WERI-Rb-1 (cell line): Measurements from ENCODE around the gene HAUS1.

Source experiments
- DNase-seq: peaks from one replicate; pipeline ENCODE4 v3.0.0-alpha.2; 2020
- H3K27ac ChIP-seq: fragments of 250-450 bp; sonication (Bioruptor Pico); 2 replicates; pipeline ENCODE4 v1.5.1; 2020; ENCODE audit warnings: mild to moderate bottlenecking, moderate library complexity
- H3K27me3 ChIP-seq: fragments of 250-450 bp; sonication (Bioruptor Pico); 2 replicates; pipeline ENCODE4 v1.5.1; 2021; ENCODE audit warnings: mild to moderate bottlenecking, low read depth, moderate library complexity; ENCODE audit not compliant: insufficient read depth, severe bottlenecking
- H3K36me3 ChIP-seq: fragments of 250-450 bp; sonication (Bioruptor Pico); 2 replicates; pipeline ENCODE4 v1.5.1; 2020; ENCODE audit warnings: mild to moderate bottlenecking, moderate library complexity
- H3K4me3 ChIP-seq: 2 replicates; pipeline ENCODE4 v1.5.1; 2011; ENCODE audit warnings: low read depth, mild to moderate bottlenecking, control low read depth, low read length
- H3K9me3 ChIP-seq: fragments of 250-450 bp; sonication (Bioruptor Pico); 2 replicates; pipeline ENCODE4 v1.5.1; 2021; ENCODE audit warnings: mild to moderate bottlenecking, moderate library complexity; ENCODE audit not compliant: severe bottlenecking
- CTCF ChIP-seq: IDR thresholded peaks from 2 replicates; pipeline ENCODE4 v1.5.1; 2011; ENCODE audit warnings: low read depth, mild to moderate bottlenecking, control low read depth, inconsistent platforms, low read length

Gene HAUS1

GRCh38 chr18:46096651-46097300, 7.4 kb upstream of the HAUS1 start:
- Histone ChIP-seq H3K36me3 (peaks cover 58% of the 10 kb centered on the region), H3K27me3 (no peaks in the 10 kb centered on the region), H3K4me3 (peak overlapping the region; percentile 83), H3K9me3 (no peaks in the 10 kb centered on the region), H3K27ac (peak overlapping the region; percentile 99)
- no peak for TF ChIP-seq CTCF
- DNase-seq, result peak; percentile 61

DNA sequence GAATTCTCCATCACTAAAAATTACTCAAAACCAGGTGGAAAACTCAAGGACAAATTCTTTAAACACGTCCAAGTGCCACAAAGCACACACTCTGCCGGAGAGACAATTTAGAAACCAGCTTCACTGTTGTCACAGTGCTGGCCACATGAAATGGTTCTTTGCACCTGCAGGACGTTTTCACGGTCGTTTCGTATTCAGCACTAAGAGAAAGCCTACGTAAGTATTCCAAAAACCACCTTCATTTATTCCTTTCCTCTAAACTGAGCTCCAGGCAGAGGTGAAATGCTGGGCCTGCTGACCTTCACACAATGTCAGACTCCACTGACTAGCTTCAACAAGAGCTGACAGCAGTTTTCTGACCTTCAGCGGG, 6.8 kb upstream of the HAUS1 start:
- H3K36me3 ChIP-seq, result peaks cover 53% of the 10 kb centered on the region
- H3K27me3 ChIP-seq, result no peaks in the 10 kb centered on the region
- no peak for TF ChIP-seq CTCF
- H3K4me3 ChIP-seq, result peak overlapping the region; percentile 83
- H3K27ac ChIP-seq, result peak overlapping the region; percentile 99
- no peaks in the 10 kb centered on the region for H3K9me3 ChIP-seq
- DNase-seq, result no peak

DNA sequence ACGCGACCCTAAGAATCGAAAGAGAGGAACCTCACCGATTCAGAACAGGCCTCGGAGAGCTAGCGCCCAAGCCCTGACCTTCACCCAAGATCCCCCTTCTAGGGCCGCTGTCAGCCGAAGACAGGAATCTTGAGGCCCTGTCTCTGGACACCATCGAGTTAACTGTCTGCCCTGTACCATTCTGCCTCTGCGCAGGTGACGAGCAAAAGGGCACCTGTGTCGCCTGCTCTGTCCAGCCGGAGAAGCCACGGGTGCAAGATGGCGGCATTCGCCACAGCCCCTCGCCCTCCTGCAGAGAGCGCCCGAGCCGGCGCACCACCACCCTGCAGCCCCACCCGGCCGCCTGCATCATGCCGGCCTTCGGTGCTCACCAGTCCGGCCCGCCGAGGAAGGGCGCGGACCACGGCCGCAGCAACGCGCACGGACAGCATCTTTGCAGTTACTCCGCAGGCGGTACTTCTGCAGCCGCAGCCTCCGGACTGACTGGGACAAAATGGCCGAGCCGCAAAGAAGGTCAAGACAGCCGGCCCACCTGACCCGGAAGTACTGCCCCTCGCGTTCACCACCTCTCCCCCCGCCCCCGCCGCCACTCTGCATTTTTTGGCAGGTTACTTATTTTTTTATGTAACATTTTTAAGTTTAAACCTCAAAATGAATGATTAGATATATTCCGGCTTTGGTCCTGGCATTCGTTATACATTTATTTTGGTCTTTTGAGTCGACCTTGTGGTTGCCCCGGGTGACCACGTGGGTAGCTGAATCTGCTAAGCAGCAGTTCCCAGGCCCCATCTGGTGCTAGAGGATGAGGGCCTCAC, 6.2 kb upstream of the HAUS1 start, which contains the start of gene ATP5F1A:
Gene ATP5F1A, minus strand, starts transcription at position 496 of the 815 bp plus-strand sequence. Its CDS starts 65 bp downstream, at position 431.
- Histone ChIP-seq H3K4me3 (peak within 1 kb of the TSS; percentile 83), H3K27me3 (no peaks in the 10 kb centered on the region), H3K36me3 (peaks cover 47% of the 10 kb centered on the region), H3K9me3 (no peaks in the 10 kb centered on the region), H3K27ac (peak within 1 kb of the TSS; percentile 99)
- DNase-seq, result peak; percentile 95
- TF ChIP-seq CTCF, result 0 out of 2 replicates have a peak, but pooled peaks have one; percentile 29

- peaks cover 41% of the 10 kb centered on the region for H3K36me3 ChIP-seq
- no peaks in the 10 kb centered on the region for H3K9me3 ChIP-seq
- H3K27ac ChIP-seq, result peak overlapping the region; percentile 99
- H3K27me3 ChIP-seq, result no peaks in the 10 kb centered on the region
- peak overlapping the region; percentile 83 for H3K4me3 ChIP-seq
- no peak for TF ChIP-seq CTCF
- peak; percentile 99 for DNase-seq
These were observed 5.6 kb upstream of the HAUS1 start for GRCh38 chr18:46098616-46098933.

DNA sequence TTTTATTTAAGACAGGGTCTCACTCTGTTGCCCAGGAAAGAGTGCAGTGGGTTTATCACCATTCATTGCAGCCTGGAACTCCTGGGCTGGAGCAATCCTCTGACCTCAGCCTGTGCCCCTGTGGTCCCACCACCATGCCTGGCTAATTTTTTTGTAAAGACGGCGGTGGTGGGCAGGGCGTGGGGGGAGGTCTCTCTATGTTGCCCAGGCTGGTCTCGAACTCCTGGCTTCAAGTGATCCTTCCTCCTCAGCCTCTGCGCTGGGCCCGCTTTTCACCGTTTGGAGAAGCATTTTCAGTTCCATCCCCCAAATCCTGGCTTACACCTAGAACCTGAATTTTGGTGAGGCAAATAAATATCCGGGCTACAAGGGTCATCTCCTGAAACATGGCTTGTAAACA, 4.7 kb upstream of the HAUS1 start:
- Histone ChIP-seq H3K36me3 (peaks cover 32% of the 10 kb centered on the region), H3K27me3 (no peaks in the 10 kb centered on the region), H3K27ac (peak overlapping the region; percentile 99), H3K4me3 (no peak overlapping the region), H3K9me3 (no peaks in the 10 kb centered on the region)
- DNase-seq, result no peak
- TF ChIP-seq CTCF, result no peak
